Medulla oblongata (tissue), 1 donor: ENCODE data around the gene EPHA2.
"Not testable (repeated sequence)": the region's sequence is repeated elsewhere in the genome, so short reads cannot be mapped to it uniquely, and the experiment has no call there.

Experiments used
- DNase-seq: peaks from one replicate; pipeline ENCODE4 v3.0.0-alpha.2; 2015; ENCODE audit errors: extremely low spot score

EPHA2 gene

DNA sequence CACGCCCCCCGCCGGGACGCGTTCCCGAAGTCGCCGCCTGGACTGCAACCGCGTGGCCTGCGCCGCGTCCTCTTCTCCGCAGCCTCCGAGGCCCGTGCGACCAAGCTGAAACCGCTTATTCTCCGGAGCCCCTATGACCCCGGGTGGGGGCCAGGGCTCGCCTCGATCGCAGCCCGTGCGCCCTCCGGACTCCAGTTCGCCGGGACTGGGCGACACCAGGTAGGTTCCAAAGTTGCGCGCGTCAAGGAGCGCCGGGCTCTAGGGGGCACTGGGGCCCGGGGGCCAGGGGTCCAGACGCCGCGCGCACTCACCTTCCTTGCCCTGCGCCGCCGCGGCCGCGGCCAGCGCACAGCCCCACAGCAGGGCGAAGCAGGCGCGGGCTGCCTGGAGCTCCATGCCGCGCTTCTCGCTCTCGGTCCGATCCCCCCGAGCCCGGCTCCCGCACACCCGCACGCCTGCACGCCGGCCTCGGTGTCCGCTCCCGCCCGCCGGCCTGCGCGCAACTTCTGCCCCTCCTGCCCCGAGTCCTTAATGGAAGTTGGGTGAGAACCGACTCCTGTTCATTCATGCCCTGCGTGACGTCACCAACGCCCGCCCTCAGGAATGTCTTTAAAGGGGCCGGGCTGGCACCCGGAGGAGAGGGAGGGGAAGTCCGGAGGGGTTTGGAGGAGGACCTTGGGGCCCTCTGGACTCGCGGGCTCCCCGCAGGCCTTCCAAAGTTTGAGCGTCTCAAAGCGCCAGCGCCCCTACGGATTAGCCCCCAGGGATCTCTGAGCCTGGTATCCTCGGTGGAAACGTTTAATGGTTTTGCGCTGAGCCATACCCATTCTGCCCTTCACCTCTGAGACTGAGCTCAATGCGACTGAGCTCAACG is at the start of gene EPHA2:
Gene EPHA2, minus strand, starts transcription at position 533 of the 874 bp plus-strand sequence. Its CDS starts 137 bp downstream, at position 396.
- DNase-seq: peak; percentile 82

DNA sequence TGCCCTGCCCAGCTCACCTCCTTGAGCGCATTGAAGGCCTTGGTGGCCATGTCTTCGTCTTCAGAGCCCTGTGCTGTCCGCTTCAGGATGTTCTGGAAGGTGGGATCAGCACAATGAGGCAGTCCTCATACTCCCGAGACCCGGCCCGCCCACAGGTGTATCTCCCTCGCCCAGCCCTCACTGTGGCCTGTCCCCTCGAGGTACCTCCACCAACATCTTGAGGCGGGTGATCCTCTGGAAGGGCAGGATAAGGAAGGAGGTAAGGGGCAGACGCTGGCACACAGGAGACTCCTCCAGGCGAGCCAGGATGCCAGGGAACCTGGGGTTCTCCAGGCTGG is 49.4 kb upstream of the EPHA2 start:
- DNase-seq: no peak

DNA sequence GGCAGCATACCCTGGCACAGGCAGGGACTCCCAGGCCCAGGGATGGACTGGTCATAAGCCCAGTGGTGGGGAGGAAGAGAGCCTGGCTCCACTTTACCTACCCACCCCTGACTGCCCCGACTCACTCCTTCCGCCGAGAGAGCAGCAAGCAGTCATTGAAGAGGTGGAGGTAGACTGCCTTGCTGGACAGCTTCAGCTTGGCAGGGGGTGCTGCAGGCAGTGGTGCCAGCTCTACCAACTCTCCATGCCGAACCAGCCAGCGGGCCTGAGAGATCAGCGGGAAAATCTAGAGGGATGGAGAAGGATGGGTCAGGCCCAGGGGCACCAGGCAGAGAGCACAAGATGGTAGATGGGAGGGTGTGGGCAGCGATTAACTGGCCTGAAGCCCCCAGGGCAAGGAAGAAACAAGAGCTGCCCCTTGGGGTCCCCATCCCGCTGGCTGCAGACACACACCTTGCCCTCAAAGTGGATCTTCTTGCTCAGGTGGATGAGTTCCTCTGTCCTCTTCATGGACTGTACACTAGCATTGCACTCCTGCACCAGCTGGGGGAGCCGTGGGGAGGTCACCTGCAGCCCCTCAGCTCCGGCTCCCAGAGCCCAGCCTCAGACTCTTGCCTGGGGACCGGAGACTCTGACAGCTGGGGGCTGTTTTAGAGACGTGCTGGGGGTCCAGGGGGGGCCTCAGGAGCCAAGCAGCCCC is 48.9 kb upstream of the EPHA2 start:
- no peak for DNase-seq

DNA sequence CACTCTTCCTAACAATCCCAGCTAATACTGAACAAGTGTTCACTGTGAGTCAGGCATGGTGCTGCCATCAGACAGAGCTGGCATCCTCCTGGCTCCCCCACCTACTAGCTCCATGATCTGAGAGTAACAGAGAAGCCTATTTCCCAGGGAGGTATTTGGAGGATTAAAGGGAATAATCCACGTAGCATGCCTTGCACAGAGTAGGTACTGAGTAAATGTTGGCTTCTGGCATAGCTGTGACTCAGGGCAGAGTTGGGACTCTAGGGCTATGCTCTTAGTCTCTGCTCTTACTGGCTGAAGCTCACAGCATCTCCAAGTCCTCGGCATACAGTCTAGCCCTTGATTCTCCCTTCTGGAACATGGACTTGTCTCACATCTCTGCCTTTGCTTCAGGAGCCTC is 48.3 kb upstream of the EPHA2 start:
- no peak for DNase-seq

DNA sequence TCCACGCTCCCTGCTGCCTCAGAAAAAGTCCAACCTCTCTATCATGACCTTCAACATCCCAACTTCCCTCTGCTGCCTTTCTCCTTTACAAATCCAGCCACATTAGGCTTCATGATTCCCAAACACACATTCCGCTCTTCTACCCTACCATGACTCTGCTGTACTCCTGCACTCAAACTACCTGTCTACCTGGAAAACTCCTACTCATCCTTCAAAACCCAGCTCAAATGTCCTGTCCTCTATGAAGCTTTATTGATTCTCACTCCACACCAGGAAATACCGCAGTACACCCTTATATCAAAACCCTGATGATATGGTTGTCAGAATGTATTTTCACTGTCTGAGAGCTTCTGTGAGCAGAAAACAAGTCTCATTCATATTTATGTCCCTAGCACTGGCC is 47.7 kb upstream of the EPHA2 start:
- DNase-seq: no peak

DNA sequence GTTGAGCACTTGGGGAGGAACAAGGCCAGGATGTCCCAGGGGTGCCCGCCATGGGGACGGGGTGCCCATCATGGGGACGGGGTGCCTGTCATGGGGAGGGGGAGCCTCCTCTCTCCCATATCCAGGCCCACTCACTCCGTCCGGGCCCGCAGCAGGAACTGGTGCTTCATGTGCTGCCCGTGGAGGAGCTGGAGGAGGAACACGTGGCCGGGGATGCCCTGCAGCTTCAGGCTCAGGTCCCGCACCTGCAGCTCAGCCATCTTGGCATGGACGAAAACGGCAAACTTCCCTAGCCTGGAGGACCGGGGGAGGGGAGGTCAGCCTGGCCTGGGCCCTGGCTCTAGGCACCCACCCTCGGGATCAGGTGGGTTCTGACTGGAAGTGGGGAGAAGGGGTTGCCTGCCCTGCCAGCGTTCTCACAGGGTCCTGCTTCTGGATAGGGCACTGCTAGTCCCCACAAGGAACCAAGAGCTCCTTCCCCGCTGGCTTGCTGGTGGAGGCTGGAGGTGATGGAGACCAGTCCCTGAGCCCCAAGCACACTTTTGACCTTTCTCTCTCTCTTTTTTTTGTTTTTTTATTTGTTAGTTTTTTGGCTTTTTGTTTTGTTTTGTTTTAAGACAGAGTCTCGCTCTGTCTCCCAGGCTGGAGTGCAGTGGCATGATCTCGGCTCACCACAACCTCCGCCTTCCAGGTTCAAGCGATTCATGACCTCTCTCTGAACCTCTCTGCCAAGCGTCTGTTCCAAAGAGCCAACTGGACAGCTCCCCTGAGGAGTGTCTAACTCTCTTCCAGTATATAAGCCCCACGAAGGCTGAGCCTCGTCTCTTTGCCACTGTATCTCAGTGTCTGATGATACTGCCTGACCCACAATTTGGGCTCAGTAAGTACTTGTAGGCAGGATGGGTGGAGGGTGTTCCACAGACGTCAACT is 46.7 kb upstream of the EPHA2 start:
- DNase-seq: no peak

DNA sequence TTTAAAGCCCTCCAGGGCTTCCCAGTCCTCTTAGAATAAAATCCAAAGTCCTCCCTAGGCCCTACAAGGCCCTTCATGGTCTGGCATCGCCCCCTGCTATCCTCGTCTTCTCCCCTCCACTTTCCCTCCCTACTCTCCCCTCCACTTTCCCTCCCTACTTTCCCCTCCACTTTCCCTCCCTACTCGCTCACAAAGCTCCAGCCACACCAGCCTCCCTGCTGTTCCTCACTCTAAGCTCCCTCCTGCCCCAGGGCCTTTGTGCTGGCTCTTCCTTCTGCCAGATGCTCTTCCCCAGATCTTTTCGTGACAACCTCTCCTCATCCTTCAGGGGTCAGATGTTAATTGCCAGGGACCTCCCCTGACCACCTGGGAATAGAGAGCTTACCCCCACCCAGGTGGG is 43.8 kb upstream of the EPHA2 start:
- no peak for DNase-seq

DNA sequence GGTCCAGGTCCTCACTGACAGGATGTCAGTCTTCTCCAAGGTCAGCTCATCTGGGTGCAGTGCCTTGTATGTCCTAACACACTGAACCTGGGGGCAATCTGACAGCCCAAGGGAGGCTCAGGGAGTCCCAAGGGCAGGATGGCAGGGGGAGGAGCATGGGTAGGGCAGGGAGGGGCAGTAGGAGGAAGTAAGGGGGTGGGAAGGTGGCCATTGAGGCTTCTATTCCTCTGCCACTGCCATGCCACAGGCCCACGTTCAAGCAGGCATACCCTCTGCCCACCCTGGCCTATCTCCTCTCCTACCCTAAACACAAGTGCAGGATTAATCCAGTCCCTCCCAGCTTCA is 43.3 kb upstream of the EPHA2 start:
- no peak for DNase-seq

DNA sequence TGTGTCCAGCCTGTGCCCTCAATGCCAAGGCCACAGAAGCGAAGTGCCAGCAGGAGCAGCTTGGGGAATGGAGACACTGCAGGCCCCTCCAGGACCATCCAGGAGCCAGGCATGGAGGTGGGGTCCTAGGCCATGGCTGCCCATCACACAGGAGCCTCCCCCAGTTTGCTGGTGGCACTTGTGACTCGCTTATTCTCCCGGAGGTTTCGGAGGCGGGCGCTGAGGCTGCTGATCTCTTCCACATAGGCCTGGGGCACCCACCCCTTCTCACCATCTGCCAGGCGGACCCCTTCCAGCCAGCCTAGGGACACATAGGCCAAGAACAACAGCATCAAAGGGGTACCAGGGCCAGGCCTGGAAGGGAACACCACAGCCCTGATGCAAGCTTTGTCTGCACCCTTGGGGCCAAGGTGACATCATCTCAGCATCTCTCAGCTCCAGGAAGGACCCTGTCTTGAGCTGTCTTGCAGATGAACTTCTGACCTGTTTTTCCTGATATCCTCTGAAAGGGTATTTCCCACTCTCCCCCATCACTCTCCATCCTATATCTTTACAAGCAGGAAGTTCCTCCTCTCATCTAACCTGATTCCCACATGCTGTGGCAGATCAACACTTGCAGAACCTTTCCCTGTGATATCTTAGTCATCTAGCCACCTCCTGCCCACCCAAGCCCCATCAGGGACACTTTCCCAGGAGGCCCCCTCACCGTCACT is 42.7 kb upstream of the EPHA2 start:
- DNase-seq: no peak

DNA sequence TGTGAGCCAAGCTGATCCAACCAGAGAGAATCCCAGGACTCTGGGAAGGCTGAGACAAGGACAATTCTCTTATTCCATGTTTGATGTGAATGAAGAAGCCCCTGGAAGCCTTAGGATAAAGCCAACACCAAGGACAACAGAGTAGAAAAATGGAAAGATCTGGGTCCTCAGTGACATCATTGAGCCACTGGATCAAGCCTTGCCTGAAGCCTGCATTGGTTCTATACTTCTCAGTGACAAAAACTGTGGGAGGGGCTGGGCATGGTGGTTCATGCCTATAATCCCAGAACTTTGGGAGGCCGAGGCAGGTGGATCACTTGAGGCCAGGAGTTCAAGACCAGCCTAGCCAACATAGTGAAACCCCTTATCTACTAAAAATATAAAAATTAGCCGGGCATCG is 41.0 kb upstream of the EPHA2 start:
- DNase-seq: no peak

DNA sequence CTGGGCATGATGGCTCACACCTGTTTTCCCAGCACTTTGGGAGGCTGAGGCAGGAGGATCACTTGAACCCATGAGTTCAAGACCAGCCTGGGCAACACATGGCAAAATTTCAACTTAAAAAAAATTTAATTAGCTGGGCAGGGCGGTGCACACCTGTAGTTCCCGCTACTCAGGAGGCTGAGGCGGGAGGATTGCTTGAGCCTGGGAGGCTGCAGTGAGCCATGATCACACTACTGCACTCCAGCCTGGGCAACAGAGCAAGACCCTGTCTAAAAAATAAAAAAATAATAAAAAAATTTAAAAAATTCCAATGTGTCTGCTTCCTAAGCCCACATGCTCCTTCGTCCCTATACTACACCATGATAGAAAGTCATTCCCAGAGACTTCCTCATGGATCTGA is 40.3 kb upstream of the EPHA2 start:
- DNase-seq: not testable (repeated sequence)

DNA sequence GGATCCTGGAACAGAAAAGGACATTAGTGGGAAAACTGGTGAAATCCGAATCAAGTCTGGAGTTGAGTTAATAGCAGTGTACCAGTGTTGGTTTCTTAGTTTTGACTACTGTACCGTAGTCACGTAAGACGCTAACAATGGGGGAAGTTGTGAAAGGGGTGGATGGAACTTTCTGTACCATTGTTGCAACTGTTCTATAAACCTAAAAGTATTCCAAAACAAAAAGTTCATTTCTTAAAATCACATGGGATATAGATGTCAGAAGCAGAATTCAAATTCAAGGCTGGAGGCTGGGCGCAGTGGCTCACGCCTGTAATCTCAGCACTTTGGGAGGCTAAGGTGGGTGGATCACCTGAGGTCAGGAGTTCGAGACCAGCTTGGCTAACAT is 39.6 kb upstream of the EPHA2 start:
- no peak for DNase-seq

DNA sequence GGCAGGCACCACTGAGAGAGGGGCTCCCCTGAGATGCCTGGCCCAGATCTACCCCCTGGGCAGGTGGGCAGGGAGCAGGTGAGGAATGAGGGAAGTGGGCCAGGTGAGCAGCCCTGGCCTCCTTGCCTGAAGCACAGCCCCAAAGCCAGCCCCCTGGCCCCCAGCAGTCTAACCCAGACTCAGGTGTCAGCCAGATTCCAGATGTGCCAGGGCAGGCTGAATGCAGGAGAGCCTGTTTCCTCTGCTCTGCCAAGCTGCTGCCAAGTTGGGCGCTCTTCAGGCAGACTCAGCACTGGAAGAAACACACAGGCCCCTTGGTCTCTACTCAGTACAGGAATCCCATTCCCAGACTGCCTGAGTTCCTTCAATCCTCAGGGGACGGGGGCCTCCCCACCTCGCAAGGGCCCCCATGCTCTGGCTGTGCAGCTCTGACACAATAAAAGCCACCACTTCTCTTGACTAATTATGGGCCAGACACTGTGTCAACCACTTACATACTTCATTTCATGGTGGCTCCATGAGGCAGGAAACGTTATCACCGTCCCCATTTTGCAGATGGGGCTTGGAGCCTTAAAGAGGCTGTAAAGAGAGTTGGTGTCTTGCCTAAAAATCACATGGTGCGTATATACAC is 36.2 kb upstream of the EPHA2 start:
- no peak for DNase-seq

DNA sequence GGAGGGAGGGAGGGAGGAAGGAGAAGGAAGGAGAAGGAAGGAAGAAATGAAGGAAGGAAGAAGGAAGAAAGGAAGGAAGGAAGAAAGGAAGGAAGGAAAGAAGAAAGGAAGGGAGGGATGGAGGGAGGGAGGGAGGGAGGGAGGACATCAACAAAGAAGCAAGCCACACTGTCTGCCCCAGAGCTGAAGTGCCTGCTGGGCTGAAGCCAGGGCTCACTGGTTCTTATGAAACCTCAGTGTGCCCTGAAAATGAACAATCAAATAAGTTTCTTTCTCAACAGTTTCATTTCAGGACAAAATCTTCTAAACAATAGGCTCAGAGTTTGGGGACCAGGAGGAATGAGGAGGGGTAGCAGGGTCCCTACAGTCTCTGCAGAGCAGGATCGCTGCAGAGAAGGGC is 35.4 kb upstream of the EPHA2 start:
- peak; percentile 46 for DNase-seq

DNA sequence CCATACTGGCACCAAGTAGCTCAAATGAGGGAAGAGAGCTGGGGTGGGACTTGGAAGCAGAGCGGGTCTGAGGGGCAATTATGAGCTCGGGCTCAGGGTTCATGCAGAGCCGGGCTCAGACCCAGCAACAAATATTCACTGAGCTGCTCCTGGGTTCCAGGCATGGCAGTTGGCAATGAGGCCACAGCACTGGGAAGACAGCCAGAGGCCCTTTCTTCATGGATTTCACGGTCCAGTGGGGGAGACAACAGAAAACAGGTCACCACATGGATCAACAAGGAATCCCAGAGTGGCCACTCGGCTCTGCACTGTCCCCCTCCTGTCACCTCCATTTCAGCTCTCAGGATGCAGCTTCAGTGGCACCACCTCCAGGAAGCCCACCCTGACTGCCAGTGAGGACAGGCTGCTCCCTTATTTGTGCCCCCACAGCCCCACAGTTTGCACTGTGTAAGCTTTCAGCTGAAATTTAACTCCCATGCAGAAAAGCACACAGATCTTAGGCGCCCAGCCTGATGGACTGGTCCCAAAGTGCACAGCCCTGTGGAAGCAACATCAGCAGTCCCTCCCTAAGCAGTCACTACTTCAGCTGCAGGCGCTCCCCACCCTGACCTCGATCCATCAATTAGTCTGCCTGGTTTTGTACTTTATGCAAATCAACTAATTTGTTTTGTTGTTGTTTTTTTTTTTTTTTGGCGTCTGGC is 34.2 kb upstream of the EPHA2 start:
- peak; percentile 86 for DNase-seq

DNA sequence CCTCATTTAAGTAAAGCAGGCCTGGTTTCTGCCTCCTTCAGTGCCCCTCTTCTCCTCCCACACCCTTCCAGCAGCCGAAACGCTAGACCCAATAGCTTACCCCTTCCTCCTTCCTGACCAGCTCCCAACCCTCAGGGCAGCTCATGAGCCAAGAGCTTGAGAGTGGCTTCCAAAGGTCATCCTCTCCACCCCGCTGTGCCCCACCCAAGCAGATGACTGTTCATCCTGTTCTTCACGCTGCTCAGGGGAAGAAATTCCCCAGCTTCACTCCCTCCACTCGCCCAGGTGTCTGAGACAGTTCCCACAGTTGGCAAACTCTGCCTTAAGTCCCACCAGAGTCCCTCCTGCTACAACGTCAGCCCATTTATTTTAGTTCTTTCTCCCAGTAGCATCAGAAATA is 33.1 kb upstream of the EPHA2 start:
- no peak for DNase-seq

DNA sequence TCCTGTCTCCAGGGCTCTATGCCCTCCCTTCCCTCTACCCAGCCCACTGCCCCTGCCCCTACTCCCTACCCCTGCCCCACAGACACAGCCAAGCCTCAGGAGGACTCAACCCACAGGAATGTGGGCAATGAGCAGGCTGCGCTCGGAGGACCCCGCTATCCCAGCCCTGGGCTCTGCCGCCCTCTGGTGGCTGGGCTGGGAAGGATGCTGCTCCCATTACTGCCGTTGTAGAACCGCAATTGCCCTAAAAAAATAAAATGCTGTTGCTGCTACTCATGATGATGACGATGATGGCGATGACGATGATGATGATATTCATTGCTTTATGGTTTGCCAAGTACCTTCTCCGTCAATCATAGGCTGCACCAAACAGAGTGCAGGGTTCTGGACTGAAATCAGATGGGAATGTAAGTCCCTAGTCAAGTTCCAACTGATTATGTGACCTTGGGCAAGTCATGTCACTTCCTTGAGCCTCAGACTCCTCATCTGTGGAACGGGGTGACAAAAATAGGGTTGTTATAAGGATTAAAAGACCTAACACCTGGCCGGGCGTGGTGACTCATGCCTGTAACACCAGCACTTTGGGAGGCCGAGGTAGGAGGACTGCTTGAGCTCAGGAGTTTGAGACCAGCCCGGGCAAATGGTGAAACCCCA is 32.0 kb upstream of the EPHA2 start:
- peak; percentile 68 for DNase-seq

DNA sequence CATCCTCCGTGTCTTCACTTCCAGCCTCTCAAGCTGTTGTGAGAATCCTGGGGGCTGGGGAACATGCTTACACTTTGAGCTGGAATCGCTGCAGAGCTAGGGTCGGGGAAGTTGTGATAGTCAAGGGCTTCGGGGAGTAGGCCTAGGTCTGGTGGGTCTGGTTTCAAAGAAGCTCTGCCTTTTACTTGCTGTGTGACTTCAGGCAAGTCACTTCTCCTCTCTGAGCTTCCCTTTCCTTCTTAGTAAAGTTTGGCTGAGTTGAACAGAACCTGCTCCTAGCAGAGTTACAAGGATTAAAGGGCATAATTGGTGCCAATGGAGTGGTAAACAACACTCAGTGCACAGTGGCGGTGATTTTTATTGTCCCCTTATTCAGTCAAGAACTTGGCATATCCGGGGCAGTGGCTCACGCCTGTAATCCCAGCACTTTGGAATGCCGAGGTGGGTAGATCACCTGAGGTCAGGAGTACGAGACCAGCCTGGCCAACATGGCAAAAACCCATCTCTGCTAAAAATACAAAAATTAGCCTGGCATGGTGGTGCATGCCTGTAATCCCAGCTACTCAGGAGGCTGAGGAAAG is 30.9 kb upstream of the EPHA2 start:
- DNase-seq: no peak

DNA sequence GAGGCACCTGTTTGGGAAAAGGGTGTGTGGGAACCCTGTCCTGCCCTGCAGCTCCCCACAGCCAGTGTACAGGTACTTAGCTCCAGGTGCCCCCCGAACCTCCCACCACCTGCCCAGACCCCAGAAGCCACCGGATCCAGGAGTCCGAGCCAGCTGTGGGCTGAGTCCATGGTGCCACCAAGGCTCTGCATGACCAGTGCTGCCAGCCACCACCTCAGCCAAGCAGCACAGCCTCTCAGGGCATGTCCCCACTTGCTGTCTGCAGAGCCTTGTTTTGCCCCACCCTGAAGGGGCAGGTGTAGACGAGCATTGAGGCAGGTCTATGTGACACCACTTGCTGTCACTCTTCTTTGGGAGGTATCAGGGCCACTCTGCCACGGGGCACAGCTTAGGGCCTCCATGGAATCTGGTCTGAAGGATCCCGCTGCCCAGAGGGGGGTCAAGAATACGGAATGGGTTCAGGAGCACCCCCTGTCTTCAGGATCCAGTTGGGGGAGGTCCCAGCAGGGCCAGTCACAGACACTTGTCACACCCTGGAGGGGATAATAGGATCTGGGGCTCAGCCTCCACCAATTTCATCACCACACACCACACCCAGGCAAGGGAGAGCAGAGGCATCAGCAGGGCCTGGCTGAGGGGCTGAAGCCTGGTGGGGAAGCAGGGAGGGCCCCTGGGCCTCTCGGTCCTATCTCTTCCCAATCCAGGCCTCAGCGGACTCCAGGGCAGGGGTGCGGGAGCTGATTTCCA is 28.9 kb upstream of the EPHA2 start:
- DNase-seq: no peak
